Activated CD4-positive, alpha-beta T cell treated with anti-CD3 and anti-CD28 coated beads, Interleukin-2, amount 50 U/mL, for 4 hours (primary cell): ENCODE measurements around the gene GLDN.

Experiments
- DNase-seq, 2 experiments: peaks; one replicate each; pipeline ENCODE4 v3.0.0-alpha.2; 2020

The GLDN gene

DNA sequence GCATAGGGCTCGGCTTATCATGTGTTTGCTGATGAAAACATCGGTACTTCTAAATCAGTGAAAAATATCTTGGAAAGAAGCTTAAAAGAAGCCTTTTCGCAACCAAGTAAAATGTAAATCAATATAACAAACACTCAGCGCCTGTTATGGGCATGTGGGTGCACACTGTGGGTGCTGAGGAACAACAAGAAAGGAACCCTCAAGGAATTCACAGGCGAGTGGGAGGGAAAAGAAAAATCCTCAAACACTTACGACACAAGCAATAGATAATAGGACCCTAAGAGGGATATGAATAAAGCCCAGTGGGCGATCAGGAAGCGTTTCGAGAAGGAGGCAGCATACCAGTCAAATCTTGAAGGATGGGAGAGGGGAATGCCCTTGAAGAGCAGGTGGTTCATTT is 21.9 kb downstream of the GLDN start:
- no peak for DNase-seq

DNA sequence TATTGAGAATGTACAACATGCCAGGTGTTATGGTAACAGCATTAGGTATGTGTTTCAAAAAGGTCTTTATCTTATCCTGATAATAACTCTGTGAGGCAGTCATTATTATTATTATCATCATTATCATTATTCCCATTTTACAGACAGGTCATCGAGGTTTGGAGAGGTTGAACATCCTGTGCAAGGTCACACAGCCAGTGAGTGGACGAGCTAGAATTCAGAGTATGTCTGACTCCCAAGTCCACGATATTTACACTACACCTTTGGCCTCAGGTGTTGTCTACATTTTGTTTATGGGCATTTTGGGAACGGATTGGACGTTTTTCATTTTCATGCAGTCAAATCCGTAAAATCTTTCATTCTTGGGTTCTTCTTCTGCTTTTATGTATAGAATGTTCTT is 24.0 kb downstream of the GLDN start:
- DNase-seq, result no peak

DNA sequence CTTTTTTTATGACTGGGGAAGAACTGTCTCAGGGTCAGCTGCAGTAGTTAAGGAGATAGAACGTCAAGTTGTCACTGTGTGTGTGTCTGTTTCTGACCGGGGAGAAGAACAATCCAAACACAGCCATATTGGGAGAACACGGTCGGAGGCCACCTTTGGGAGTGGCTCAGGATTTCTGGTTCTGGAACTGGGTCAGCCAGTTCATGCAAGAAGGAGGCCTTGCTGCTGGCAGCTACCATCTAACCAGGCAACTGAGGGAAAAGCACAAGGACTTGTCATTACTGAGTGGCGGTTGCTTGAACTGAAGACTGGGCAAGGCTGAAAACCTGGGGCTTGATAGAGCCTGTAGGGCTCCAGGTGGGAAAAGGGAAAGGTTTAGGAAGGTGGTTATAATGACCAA is 24.6 kb downstream of the GLDN start:
- no peak for DNase-seq

DNA sequence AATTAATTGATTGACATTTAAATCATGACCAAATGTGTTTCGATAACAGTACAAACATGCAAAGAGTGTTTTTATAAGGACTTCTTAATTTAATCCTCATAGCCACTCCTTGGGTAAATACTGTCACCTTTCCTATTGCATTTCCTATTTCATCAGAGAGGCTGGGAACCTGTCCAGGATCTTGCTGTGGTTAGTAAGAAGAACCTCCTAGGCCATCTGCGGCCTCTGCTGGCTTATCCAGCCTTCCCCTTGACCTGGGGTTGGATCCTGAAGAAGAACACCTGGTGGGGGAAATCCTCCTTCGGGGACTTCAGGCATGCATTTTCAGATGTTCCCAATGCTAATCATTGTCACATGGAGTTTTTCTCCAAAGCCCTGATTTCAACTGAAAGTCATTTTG is 25.5 kb downstream of the GLDN start:
- DNase-seq, result no peak

DNA sequence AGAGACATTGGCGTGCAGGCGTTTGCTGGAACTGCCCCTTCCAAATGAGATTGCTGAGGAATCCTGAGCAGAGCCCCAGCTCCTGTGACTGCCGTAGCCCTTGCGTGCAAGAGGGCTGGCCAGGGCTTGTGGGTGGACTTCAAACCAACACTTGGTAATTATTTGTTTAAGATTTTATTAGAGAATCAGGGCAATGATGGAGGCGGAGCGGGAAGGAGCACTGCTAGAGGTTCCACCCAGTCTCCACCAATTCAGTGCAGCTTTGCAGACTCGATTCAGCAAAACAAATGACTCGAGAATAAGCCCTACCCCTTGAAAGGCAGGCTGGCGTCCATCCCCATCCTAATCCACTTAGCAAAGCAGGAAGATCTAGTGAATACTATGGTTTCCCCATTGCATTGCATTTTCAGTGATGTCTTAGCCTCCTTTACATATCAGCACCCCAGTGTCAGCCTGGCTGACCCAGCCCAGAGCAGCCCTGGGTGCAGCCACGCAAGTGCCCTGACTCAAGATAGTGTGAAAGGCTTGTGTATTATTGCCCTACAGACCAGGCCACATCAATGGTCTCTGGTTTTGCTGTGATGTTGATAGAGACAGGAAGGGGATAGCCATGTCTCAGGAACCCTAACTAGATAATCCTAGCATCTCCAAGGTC is 26.0 kb downstream of the GLDN start:
- no peak for DNase-seq

DNA sequence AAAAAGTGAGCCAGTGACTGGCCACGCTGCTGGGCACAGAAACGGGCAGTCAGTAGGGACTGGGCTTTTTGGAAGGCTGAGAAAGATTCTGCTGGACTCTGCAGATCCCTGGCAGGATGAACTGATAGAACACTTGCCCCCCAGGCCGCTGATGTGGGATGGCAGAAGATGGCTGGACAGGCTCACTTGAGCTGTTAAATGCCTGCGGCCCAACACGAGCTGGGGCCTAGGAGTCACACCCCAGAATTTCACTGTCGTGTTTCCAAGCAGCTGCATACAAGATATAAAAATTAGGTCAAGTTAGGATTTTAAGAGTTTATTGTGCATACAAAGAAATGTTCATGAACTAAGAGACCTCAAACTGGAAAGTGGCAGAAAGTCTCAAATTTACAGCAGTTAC is 26.9 kb downstream of the GLDN start:
- no peak for DNase-seq

DNA sequence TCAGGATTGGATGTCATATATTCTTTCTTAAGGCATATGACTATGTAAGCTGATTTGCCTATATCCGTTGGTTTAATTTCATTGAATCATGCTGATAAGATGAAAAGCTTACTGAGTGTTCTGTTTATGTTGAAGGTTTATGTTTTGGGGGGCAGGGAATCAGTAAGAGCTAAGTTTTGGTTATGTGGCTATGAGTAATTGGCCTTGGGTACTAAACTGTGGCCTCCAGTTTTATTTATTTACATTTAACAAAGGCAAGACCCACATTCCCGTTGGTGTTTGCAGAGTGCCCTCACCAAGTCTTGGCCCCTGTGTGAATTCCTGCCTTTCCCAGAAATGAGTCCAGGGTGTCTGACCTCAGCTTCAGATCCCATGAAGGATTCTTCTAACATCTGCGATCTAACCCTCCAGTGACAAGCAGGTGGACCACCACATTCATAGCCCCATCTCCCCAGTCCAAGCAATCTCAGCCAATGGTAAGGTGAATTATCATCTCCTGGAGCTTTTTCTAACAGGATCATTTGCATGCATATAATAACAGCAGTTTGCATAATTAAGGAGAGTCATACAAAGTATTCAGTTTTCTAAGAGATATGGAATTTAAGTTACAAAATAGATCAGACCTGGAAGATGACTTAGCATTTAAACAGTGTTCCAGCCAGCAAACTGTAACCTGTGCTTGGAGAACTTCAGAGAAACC is 27.4 kb downstream of the GLDN start:
- DNase-seq, result no peak

DNA sequence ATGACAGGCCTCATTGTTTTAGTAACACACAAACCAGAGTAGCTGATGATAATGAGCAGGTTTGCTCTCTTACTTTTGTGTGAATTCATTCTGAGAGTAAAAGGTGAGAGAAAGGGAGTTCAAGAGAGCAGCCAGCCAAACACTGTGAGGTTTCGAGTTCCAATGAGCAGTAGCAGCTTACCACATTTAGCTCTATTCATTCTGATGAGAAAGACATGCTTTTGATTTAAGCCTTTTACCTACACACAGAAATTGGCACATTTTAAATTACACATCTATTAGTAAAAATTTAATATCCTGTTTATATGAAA is 28.0 kb downstream of the GLDN start:
- no peak for DNase-seq

DNA sequence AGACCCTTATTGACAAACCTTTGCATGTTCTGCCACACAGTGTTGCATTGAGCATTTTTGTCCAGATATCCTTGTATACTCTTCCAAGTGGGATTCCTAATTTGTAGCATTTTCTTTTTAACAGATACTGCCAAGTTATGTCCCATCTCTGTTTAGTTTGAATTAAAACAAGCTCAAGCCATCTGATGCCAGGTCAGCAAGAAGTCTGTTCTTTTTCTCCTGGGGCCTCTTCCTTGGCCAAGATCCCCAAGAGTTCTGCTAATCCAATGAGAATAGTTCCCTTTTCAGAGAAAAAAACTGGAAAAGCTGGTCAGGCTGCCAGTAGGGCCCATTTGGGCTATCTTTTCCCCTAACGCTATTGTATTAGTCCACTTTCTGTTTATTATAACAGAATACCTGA is 29.8 kb downstream of the GLDN start:
- DNase-seq, result no peak

DNA sequence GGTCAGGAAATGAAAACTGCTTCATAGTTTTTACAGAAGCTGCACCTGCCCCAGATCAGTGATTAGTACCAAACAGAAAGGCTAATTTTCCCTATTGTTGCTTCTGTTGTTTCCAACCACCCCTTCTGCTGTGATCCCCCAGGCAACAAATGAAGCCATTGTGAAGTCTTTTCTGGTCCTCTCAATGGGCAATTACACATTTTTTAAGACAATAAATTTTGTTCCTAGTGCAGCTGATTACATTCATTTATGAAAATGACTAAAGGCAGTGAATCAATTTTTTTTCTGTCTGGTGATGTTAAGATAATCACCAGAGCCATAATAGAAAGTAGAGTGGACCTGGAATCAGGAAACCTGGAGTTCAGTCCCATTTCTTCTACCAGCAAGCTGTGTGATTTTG is 32.7 kb downstream of the GLDN start:
- DNase-seq, result no peak

DNA sequence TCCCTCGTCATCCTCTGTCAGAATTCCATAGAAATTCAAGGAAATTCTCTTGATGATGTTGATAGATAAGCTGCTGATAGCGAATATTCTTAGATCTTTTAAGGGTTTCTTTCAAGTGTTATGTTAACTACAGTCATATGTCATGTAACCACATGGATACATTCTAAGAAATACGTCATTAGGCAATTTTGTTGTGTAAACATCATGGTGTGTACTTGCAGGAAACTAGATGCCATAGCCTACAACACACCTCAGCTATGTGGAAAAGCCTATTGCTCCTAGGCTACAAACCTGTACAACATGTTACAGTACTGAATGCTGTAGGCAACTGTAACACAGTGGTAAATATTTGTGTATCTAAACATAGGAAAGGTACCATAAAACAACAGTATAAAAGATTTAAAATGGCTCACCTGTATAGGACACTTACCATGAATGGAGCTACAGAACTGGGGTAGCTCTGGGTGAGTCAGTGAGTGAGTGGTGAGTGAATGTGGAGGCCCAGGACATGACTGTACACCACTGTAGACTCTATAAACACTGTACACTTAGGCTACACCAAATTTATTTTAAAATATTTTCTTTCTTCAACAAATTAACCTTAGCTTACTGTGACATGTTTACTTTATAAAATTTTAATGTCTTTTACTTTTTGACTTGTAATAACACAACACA is 34.6 kb downstream of the GLDN start:
- no peak for DNase-seq

DNA sequence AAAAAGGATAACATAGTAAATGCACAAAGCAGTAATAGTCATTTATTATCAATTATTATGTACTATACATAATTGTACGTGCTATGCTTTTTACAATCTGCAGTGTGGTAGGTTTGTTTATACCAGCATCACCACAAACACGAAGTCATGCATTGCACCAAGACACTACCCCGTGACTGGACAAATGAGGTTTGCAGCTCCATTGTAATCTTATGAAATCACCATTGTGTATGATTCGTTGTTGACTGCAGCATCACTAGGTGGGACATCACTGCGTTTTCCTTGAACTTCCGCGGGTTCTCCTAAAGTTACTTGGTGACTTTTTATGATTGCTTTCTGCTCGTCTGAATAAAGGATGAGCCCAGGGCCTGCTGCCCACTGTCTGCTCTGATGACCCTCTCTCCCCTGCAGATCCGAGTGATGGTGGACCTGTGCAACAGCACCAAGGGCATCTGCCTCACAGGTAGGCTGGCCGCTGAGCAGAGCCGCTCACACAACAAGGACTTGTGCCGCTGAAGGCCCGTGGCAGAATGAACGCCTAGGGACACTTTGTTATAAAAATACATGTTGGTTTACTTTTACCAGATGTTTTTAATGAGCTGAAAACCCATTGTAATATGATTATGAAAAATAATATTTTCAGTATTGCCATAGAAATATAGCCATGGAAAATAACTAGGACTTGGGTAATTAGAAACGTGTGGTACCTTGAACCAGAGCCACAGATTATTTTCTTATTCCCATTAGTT is 35.8 kb downstream of the GLDN start:
- no peak for DNase-seq

DNA sequence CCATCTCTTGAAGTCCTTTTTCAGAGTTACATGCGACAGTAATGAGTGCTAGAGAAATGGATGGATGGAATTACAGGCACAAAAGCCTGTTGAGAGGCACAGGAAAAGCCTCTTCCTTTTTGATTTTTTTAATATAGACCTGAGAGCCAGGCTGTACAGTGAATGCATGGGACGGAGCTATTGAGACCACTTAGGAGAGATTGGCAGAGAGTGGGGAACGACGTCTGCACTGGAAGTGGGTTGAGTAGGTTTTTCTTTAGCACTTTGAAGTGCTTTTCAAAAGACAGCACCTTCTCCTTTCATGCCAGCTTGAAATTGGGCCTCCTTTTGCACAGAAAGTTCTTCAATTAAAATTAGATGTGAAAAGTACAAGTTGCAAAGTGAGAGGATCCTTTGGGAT is 37.0 kb downstream of the GLDN start:
- DNase-seq, result no peak

DNA sequence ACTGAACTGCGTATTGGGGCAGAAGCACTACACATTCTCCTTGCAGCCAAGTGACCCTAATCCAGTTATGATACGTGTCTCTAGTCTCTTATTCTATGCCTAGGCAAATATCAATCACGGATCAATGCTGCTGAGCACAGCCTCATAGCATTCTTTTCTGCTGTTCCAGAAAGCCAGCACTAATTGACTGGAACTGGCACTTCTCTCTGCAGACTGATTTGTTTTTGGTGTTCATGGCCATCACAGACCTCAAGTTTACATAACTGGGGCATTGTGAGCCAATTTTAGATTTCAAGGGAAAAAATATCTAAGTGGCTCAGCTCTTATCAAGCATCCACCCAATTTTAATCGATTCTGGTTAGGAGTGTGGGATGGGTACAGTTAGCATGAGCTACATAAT is 37.9 kb downstream of the GLDN start:
- no peak for DNase-seq

DNA sequence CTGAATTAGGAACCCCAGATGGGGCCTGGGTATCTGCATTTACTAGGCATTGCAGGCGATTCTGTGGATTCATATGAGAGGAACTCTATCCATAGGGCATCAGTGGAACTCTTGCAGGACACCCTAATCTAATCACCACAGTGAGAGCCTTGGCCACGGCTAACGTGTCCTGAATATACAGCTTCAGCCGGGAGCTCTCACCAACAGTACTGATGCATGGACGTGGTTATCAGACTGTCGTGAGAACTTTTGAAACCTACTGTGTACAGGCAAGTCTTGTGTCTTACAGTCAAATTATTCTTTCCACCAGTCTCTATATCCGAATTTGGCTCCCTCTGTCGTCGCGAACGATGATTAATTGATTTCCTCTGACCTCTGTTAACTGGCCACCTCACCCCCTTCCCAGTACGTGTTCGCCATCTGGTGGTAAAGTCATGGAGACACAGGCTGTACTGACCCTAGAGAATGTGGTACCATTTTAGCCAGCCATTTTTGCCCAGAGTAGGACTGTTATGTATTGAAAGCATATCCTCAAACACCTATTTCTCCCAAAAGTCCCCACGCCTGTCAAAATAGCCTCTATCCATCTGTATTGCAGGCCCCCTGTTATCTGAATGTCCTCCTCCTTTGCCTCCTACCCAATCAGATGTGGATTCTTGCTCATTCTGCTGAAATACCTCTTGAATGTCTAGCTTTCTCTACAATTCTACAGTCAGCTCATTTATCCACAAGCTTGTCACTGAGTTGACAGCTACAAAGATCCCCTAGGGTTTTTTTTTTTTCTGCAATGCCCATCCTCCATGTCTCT is 39.7 kb downstream of the GLDN start:
- no peak for DNase-seq

DNA sequence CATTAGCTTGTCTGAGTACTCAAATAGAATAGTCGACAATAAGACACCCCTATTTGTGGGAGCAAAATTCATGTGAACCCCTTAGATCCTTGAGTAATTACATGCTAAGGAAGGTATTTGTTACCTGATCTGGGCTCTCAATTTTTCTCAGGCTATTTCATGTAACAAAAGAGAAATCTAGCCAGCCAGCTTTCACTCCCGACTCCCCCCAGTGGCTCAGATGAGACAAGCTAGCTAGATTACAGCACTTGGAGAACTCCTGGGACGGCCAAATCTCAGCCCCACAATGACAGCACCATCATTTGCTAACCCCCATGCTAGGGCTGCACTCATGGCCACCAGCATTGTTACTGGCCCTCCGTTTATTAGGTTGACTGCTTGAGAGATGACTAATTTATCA is 41.3 kb downstream of the GLDN start:
- DNase-seq, result no peak

DNA sequence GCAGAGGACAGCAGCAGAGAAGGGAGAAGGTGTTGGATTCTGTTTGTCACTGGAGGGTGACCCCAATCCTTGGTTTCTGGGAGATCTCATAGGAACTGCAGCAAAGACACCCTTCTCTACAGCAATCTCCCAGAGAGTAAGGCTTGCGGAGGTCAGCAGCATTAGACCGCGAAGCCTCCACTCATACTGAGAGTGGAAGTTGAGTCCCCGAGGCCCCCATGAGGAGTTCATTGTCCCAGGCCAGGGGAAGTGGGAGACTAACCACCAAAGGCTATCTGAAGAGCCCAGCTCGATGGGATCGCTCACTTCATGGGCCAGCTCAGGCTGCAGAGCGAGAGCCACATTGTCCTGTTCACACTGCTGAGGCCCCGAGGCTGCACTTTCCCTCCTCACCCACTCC is 44.6 kb downstream of the GLDN start:
- no peak for DNase-seq

DNA sequence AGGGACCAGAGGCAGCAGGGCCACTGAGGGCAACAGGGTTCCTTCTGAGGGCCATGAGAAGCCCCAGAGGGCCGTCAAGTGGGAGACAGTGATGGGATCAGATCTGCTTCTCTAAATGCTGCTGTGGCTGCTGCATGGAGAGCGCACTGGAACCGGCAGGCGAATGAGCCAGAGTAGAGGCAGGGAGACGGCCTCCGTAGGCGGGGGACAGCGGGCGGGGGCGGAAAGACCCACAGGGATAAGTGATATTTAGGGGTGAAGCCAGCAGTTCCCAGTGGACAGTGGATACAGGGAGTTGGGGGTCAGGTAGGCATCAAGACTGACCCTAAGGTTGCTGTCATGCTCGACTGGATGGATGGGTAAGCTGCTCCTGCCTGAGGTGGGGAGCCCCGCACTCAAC is 45.0 kb downstream of the GLDN start:
- DNase-seq, result no peak

DNA sequence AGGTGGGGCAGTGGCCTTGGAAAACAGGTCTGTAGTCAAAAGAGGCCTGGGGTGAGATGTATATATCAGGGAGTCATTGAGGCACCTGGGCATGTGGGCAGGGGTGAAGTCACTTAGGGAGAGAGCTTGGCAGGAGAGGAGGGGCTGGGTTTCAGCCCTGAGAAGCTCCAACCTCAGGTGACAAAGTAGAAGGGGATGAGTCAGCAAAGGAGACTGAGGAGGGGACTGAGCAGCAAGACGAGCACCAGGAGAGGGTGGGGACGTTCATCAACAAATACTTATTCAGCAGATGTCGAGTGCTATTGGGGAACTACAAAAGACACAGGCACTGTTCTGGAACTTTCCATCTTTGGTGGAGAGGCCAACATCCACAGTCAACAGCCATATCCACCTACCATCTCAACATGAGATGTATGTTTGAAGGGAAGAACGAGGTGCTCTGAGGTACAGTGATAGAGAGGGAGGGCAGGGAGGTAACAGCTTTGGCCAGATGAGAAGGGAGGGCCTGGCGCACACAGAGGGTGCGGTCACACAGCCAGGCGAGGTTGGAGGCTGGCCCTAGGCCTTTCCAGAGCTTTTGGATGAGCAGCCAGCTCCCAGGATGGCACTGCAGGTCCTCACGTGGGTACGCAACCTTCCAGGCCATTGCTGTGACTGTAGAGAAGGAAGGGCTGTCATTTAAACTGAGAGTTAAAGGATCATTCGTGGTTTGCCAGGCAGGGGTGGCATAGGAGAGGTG is 45.7 kb downstream of the GLDN start:
- no peak for DNase-seq

DNA sequence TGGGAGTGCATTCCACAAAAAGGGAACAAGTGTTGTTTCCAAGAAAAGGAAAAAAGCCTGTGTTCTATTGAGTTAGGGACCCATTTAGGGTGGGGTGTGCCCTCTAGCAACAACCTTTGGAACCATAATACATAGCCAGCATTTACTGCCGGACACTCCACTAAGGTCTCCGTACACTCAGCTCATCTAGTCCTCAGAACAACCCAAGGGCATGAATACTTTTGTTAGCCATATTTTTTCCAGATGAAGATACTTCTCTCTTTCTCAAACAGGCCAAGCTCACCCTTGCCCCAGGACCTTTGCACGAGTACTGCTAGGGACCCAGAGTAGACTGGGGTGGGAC is 46.2 kb downstream of the GLDN start:
- DNase-seq, result no peak

DNA sequence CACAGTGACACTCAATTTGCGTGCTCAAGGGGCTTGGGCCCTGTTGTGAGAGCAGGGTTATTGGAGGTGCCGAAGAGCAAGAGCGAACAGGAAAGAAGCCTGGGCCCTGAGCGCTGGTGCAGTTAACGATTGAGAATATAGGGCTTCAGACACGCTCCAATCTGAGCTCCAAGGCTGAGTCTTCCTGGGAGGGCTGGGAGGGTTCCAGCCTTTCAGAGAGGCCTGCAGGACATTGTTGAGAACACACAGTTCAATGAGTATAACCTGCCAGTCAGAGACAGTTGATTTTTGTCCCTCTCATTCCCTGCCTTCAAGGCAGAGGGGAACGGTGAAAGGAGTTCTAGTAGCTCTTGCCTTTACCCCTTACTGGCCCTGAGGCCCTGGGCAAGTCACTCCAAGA is 47.3 kb downstream of the GLDN start:
- no peak for DNase-seq

DNA sequence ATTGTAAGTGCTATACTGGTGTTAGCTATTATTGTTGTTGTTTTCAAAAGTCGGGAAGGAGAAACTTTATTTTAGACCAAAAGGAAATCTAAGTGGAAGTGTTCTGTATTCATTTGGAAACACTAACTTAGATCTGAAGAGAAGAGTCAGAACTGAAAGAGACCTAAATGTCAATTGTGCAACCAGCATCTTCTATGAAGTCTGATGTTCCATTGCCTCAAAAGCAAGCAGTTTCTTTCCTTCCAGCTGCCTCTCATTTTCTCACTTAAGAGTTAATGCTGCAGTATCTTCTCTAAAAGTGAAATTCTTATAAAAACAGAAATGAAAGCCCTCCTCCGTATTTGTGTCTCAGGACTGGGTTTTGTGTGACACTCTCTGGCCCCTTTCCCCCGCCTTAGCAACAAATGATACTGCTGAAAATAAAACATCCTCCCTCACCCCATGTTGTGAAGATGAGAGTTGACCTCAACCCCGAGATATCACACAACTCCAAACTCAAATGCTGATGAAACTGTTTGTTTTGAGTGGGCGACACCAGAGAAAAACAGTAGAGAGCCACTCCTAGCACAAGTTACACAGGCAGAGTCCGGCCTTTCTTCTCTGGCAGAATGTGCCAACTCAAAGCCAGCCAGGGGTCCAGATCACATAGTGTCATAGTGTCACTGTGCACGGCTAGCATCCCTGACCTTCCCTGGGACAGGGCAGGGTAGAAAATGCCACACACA is 48.9 kb downstream of the GLDN start:
- DNase-seq, result no peak
